Sigmoid colon (tissue), 4 donors: ENCODE results near the gene ATG13.

Source experiments
- EP300 ChIP-seq, 4 donors: sonication (generic); formaldehyde crosslinking; IDR thresholded peaks; one replicate each; pipeline ENCODE4 v1.6.1; 2017; ENCODE audit warnings: antibody characterized with exemption in 4 of 4
- POLR2A ChIP-seq, 2 donors: fragments of 450-650 bp; IDR thresholded peaks; one replicate each; pipeline ENCODE4 v1.6.1; 2016; ENCODE audit warnings: antibody characterized with exemption in 2 of 2, mild to moderate bottlenecking in 2 of 2, moderate library complexity in 2 of 2
- POLR2AphosphoS5 ChIP-seq, 4 donors: sonication (generic); formaldehyde crosslinking; IDR thresholded peaks; one replicate each; pipeline ENCODE4 v1.6.1; 2017; ENCODE audit warnings: antibody characterized with exemption in 4 of 4
- TF ChIP-seq, protein P1 (sequence below), 4 experiments: fragments of 450-650 bp in 3 of 4; fragments of 200-600 bp in 1 of 4; IDR thresholded peaks; one replicate each; pipeline ENCODE4 v1.5.1; 2016 to 2019; ENCODE audit warnings: antibody characterized with exemption in 4 of 4, mild to moderate bottlenecking in 3 of 4, moderate library complexity in 2 of 4

DNA sequence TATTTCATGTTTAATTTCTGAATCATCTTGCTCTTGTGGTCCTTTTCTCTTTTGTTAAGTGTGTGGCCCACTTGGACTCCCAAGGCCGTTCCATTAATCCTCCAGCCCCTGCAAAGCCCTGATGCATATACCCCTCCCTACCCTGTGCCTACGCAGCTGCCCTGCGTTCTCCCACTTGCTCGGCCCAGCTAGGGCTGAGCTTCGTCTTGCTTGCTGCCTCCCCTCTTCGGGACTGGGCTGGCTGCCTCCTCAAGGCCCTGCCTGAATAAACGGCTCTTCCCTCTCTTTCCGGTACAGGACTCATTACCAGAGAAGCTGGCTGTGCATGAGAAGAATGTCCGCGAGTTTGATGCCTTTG is 54.6 kb downstream of the ATG13 start:
- TF ChIP-seq, protein P1, sequence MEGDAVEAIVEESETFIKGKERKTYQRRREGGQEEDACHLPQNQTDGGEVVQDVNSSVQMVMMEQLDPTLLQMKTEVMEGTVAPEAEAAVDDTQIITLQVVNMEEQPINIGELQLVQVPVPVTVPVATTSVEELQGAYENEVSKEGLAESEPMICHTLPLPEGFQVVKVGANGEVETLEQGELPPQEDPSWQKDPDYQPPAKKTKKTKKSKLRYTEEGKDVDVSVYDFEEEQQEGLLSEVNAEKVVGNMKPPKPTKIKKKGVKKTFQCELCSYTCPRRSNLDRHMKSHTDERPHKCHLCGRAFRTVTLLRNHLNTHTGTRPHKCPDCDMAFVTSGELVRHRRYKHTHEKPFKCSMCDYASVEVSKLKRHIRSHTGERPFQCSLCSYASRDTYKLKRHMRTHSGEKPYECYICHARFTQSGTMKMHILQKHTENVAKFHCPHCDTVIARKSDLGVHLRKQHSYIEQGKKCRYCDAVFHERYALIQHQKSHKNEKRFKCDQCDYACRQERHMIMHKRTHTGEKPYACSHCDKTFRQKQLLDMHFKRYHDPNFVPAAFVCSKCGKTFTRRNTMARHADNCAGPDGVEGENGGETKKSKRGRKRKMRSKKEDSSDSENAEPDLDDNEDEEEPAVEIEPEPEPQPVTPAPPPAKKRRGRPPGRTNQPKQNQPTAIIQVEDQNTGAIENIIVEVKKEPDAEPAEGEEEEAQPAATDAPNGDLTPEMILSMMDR (IDR thresholded peaks at IDR 0.05): no peak
- TF ChIP-seq EP300 (IDR thresholded peaks at IDR 0.05) (no peak), POLR2A (IDR thresholded peaks at IDR 0.05) (no peak), POLR2AphosphoS5 (IDR thresholded peaks at IDR 0.05) (no peak)
